HUES6 (cell line): ENCODE measurements around the gene MGST3.
"Not testable (repeated sequence)": the region's sequence is repeated elsewhere in the genome, so short reads cannot be mapped to it uniquely, and the experiment has no call there.

Experiments used
- H3K27ac ChIP-seq: 2 replicates; pipeline ENCODE4 v1.7.0; 2013; ENCODE audit warnings: low read depth, mild to moderate bottlenecking, low read length, inconsistent platforms
- H3K27me3 ChIP-seq: 2 replicates; pipeline ENCODE4 v1.6.1; 2013; ENCODE audit warnings: low read length; ENCODE audit not compliant: control insufficient read depth, insufficient read depth
- H3K36me3 ChIP-seq: 2 replicates; pipeline ENCODE4 v1.6.1; 2013; ENCODE audit warnings: low read length; ENCODE audit not compliant: control insufficient read depth, insufficient read depth
- H3K4me1 ChIP-seq: 2 replicates; pipeline ENCODE4 v1.6.1; 2013; ENCODE audit warnings: low read length; ENCODE audit not compliant: control insufficient read depth, insufficient read depth
- H3K4me3 ChIP-seq: 2 replicates; pipeline ENCODE4 v1.5.1; 2013; ENCODE audit warnings: low read depth, low read length
- H3K9ac ChIP-seq: one replicate; pipeline ENCODE4 v1.6.1; 2013; ENCODE audit warnings: mild to moderate bottlenecking, low read length
- H3K9me3 ChIP-seq: 2 replicates; pipeline ENCODE4 v1.6.1; 2013; ENCODE audit warnings: low read depth, low read length; ENCODE audit not compliant: control insufficient read depth, insufficient read depth

The MGST3 gene

GRCh38 chr1:165605246-165605645 is 25.8 kb upstream of the MGST3 start:
- H3K4me3 ChIP-seq = no peak overlapping the region
- H3K9ac ChIP-seq = no peak overlapping the region
- peaks cover 3% of the 10 kb centered on the region; the same call in 1 of the 2 replicates for H3K4me1 ChIP-seq
- H3K27me3 ChIP-seq = no peaks in the 10 kb centered on the region
- no peak overlapping the region for H3K27ac ChIP-seq
- no peaks in the 10 kb centered on the region for H3K36me3 ChIP-seq
- H3K9me3 ChIP-seq = no peaks in the 10 kb centered on the region

GRCh38 chr1:165606676-165607075 is 24.4 kb upstream of the MGST3 start:
- not testable (repeated sequence) for H3K9me3 ChIP-seq, H3K27me3 ChIP-seq, H3K27ac ChIP-seq, H3K9ac ChIP-seq, H3K4me3 ChIP-seq, H3K4me1 ChIP-seq, H3K36me3 ChIP-seq

DNA sequence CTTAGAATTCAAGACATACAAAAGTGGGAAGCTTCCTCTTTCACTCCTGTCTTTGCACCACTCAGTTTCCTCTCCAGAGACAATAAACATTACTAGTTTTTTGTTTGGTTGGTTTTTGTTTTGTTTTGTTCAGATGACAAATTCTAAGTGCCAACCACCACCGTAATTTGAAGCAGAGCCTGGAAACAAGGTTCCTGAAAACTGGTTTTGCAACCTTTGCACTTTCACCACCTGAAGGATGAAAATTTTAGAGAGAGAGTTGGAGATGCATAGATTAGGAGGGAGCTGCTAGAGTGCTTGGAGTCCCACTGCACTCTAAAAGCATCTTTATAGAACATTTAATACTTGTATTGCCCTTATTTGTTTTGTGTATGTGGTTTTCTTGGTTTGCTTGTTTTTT is 20.2 kb upstream of the MGST3 start:
- Histone ChIP-seq H3K4me3 (no peak overlapping the region), H3K9ac (no peak overlapping the region), H3K36me3 (no peaks in the 10 kb centered on the region), H3K27ac (no peak overlapping the region), H3K9me3 (no peaks in the 10 kb centered on the region), H3K4me1 (no peaks in the 10 kb centered on the region), H3K27me3 (no peaks in the 10 kb centered on the region)

DNA sequence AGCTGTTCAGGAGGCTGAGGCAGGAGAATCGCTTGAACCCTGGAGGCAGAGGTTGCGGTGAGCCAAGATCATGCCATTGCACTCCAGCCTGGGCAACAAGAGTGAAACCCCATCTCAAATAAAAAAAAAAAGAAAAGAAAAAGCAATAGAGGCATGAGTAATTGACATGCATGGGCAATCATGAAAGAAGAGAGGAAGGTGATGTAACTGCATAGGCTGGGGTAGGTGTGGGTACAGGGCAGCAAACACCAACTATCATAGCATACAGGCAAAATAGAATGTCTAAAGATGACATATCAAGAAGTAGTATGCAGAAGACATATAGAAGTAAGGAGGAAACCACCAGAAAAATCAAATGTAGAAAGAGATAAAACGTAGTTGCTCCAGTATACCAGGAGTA is 19.0 kb upstream of the MGST3 start:
- H3K4me1 ChIP-seq = peaks cover 8% of the 10 kb centered on the region; the same call in 1 of the 2 replicates
- H3K36me3 ChIP-seq = no peaks in the 10 kb centered on the region
- no peaks in the 10 kb centered on the region for H3K9me3 ChIP-seq
- no peak overlapping the region for H3K4me3 ChIP-seq
- no peak overlapping the region for H3K27ac ChIP-seq
- no peaks in the 10 kb centered on the region for H3K27me3 ChIP-seq
- no peak overlapping the region for H3K9ac ChIP-seq

GRCh38 chr1:165616054-165616612 is 14.9 kb upstream of the MGST3 start:
- Histone ChIP-seq H3K4me1 (peaks cover 8% of the 10 kb centered on the region; the same call in 1 of the 2 replicates), H3K27me3 (no peaks in the 10 kb centered on the region), H3K36me3 (no peaks in the 10 kb centered on the region), H3K9me3 (no peaks in the 10 kb centered on the region), H3K4me3 (no peak overlapping the region), H3K27ac (no peak overlapping the region), H3K9ac (no peak overlapping the region)

DNA sequence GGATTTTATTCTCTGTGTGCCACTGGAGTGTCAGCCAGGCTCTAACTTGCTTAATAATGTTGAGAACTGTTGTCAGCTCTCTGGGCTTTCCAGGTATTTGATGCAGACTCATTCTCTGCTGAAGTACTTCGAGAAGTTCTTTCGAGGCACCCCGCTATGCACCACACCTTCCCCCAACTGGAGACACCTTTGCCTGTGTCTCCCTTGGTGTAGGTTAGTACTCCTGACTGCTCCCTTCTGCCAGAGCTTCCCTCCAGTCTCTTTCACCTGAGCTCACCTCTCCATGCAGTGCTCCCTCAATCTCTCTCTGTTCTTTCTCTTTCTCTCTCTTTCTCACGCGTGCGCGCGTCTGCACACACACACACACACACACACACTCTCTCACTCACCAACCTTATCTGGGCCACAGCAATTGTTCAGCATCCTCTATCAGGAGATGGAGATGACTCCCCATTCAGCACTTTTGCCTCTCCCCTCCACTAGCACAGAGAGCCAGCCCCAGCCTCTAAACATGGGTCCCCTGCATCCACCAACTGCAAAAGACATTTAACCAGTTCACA is 14.0 kb upstream of the MGST3 start:
- no peak overlapping the region for H3K4me3 ChIP-seq
- H3K9ac ChIP-seq = no peak overlapping the region
- H3K9me3 ChIP-seq = no peaks in the 10 kb centered on the region
- H3K27ac ChIP-seq = no peak overlapping the region
- H3K4me1 ChIP-seq = peaks cover 8% of the 10 kb centered on the region; the same call in 1 of the 2 replicates
- H3K27me3 ChIP-seq = no peaks in the 10 kb centered on the region
- no peaks in the 10 kb centered on the region for H3K36me3 ChIP-seq

DNA sequence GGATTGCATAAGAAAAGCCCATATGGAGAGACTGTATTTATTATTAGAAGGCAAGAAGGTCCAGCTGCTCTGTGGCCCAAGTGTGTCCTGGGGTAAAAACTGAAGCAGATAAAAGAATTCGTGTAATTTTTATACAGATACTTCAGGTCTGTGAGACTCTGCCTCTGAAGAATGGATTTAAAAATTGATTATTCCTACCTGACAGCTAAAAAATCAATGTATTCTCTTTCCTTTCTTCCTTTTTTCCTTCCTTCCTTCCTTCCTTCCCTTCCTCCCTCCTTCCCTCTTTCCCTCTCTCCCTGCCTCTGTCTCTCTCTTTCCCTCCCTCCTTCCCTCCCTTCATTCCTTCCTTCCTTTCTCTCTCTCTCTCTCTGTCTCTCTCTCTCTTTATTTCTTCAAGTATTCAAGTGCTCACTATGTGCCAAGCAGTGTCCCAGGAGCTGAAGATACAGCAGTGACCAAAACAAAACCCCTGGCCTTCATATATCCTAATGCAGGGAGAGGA is 11.3 kb upstream of the MGST3 start:
- H3K27ac ChIP-seq = no peak overlapping the region
- no peaks in the 10 kb centered on the region for H3K9me3 ChIP-seq
- peaks cover 8% of the 10 kb centered on the region; the same call in 1 of the 2 replicates for H3K4me1 ChIP-seq

GRCh38 chr1:165623624-165624023 is 7.4 kb upstream of the MGST3 start:
- H3K4me3 ChIP-seq = no peak overlapping the region
- H3K4me1 ChIP-seq = no peaks in the 10 kb centered on the region
- no peaks in the 10 kb centered on the region for H3K9me3 ChIP-seq
- no peak overlapping the region for H3K9ac ChIP-seq
- H3K27ac ChIP-seq = no peak overlapping the region
- no peaks in the 10 kb centered on the region for H3K27me3 ChIP-seq
- H3K36me3 ChIP-seq = no peaks in the 10 kb centered on the region

More for the DNA sequence above, 11.3 kb upstream of the MGST3 start:
- no peak overlapping the region for H3K4me3 ChIP-seq
- H3K27me3 ChIP-seq = no peaks in the 10 kb centered on the region
- H3K9ac ChIP-seq = no peak overlapping the region
- H3K36me3 ChIP-seq = no peaks in the 10 kb centered on the region

DNA sequence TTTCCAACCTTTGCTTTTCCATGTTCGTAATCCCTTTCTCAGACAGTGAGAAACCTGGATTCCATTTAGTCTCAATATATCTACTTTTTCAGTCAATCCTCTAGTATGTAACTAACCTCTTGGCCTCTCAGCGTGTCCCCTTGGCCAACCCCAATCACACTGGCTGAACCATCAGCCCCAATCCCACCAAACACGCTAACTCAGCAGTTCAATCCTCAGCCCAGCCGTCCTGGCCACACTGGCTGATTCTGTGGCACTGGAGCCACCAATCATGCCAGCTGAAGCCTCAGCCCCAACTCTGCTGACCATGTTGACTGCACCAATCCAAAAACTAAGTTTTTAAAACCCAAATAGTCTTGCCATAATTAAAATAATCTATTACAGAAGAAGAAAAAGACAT is 6.6 kb upstream of the MGST3 start:
- Histone ChIP-seq H3K9ac (no peak overlapping the region), H3K4me3 (no peak overlapping the region), H3K27me3 (no peaks in the 10 kb centered on the region), H3K9me3 (no peaks in the 10 kb centered on the region), H3K27ac (no peak overlapping the region), H3K4me1 (no peaks in the 10 kb centered on the region), H3K36me3 (no peaks in the 10 kb centered on the region)

GRCh38 chr1:165628147-165628822 is 2.7 kb upstream of the MGST3 start:
- Histone ChIP-seq H3K9me3 (no peaks in the 10 kb centered on the region), H3K4me1 (peaks cover 14% of the 10 kb centered on the region), H3K36me3 (no peaks in the 10 kb centered on the region), H3K9ac (no peak overlapping the region), H3K27me3 (no peaks in the 10 kb centered on the region), H3K4me3 (no peak overlapping the region), H3K27ac (no peak overlapping the region)

DNA sequence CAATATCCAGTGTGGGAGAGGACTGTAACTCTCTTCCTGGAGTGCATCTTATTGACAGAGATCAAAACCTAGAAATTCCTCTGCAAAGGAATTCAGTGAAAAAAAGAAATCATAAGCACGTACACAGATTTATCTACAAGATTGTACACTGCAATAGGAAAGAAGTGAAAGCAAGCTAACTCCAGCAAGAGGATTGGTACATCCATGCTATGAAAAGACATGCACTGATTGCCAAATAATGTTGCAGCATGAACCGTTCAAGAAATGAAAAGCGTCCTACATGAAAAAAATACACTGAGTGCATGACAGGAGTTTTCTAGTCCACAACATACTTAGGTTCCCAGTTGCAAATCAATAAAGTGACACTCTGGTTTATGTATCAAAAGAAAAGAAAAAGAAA is 1.9 kb upstream of the MGST3 start:
- H3K9ac ChIP-seq = no peak overlapping the region
- peaks cover 14% of the 10 kb centered on the region for H3K4me1 ChIP-seq
- no peaks in the 10 kb centered on the region for H3K36me3 ChIP-seq
- H3K27me3 ChIP-seq = no peaks in the 10 kb centered on the region
- H3K9me3 ChIP-seq = no peaks in the 10 kb centered on the region
- H3K27ac ChIP-seq = no peak overlapping the region
- no peak overlapping the region for H3K4me3 ChIP-seq
